Transverse colon (tissue), 4 donors: ENCODE data around the gene NT5DC1. TPM values are rescaled to one million over a fixed set of nuclear protein-coding genes. Genes with fewer than 3 reads are reported as not detected.

Source experiments
- DNase-seq: peaks from one replicate; pipeline ENCODE4 v3.0.0-alpha.2; 2019
- H3K27ac ChIP-seq, 4 donors: fragments of 200-600 bp; sonication (generic); 2 replicates each; pipeline ENCODE4 v1.5.1; 2016 to 2018; ENCODE audit warnings: inconsistent platforms in 4 of 4
- H3K27me3 ChIP-seq: fragments of 200-600 bp; sonication (generic); 2 replicates; pipeline ENCODE4 v1.5.1; 2017; ENCODE audit warnings: inconsistent platforms
- H3K36me3 ChIP-seq, 4 donors: fragments of 200-600 bp; sonication (generic); 2 replicates each; pipeline ENCODE4 v1.5.1; 2017 to 2019; ENCODE audit warnings: inconsistent platforms in 4 of 4
- H3K4me1 ChIP-seq, 4 donors: fragments of 200-600 bp; sonication (generic); 2 replicates each; pipeline ENCODE4 v1.5.1; 2017 to 2020; ENCODE audit warnings: inconsistent platforms in 4 of 4
- H3K4me3 ChIP-seq, 4 donors: fragments of 200-600 bp; sonication (generic); 1 replicate in 1 of 4; 2 replicates in 3 of 4; pipeline versions ENCODE4 v1.5.1 to v1.6.1; 2017 to 2019; ENCODE audit warnings: inconsistent platforms in 4 of 4
- H3K9me3 ChIP-seq, 2 donors: fragments of 200-600 bp; sonication (generic); 2 replicates each; pipeline ENCODE4 v1.5.1; 2017 to 2019; ENCODE audit warnings: inconsistent platforms in 2 of 2
- EP300 ChIP-seq: sonication (generic); formaldehyde crosslinking; IDR thresholded peaks from one replicate; pipeline ENCODE4 v1.6.1; 2017; ENCODE audit warnings: antibody characterized with exemption, low read depth
- POLR2A ChIP-seq: fragments of 450-650 bp; IDR thresholded peaks from one replicate; pipeline ENCODE4 v1.6.1; 2016; ENCODE audit warnings: antibody characterized with exemption, mild to moderate bottlenecking, moderate library complexity
- POLR2AphosphoS5 ChIP-seq, 3 donors: sonication (generic); formaldehyde crosslinking; IDR thresholded peaks; one replicate each; pipeline ENCODE4 v1.6.1; 2016; ENCODE audit warnings: antibody characterized with exemption in 3 of 3
- WGBS, 2 donors: methylation state at CpG; one replicate each; pipeline ENCODE4 v1.1.5; 2018; ENCODE audit warnings: low coverage in 1 of 2; 5-methylcytosine and 5-hydroxymethylcytosine counted together
- in situ Hi-C, 4 donors: fragments of 200-750 bp; cut with MboI; loops; one replicate each; pipeline versions ENCODE4 v1.15.0 to v1.15.1; 2017; ENCODE audit warnings: low sequenced_read_pairs in 3 of 4, low pct_ligation_motif_present in 1 of 4, low pct_unique_long_range_greater_than_20kb in 1 of 4
- intact Hi-C: fragments of 100-400 bp; cut with DNase I; formaldehyde crosslinking; loops from one replicate; pipeline ENCODE4 v1.15.1; 2023; ENCODE audit warnings: low total_unique reads
- total RNA-seq, 4 donors: library from RNA; depleted of rRNA; stranded (reverse); fragments of >200 nt; gene quantifications; one replicate each; pipeline ENCODE4 v1.1.0, GENCODE V29; 2016
- TF ChIP-seq, protein P1 (sequence below), 5 experiments: fragments of 200-600 bp in 3 of 5; fragments of 450-650 bp in 2 of 5; sonication (generic) in 3 of 5; IDR thresholded peaks; 1 replicate in 2 of 5; 2 replicates in 3 of 5; pipeline ENCODE4 v1.5.1; 2016 to 2017; ENCODE audit warnings: antibody characterized with exemption in 5 of 5, inconsistent platforms in 3 of 5, mild to moderate bottlenecking in 2 of 5, moderate library complexity in 1 of 5

NT5DC1 gene
- total RNA-seq, 4 donors from 2014 or later, result 5.4 to 18.6 (median 12.4) TPM

DNA sequence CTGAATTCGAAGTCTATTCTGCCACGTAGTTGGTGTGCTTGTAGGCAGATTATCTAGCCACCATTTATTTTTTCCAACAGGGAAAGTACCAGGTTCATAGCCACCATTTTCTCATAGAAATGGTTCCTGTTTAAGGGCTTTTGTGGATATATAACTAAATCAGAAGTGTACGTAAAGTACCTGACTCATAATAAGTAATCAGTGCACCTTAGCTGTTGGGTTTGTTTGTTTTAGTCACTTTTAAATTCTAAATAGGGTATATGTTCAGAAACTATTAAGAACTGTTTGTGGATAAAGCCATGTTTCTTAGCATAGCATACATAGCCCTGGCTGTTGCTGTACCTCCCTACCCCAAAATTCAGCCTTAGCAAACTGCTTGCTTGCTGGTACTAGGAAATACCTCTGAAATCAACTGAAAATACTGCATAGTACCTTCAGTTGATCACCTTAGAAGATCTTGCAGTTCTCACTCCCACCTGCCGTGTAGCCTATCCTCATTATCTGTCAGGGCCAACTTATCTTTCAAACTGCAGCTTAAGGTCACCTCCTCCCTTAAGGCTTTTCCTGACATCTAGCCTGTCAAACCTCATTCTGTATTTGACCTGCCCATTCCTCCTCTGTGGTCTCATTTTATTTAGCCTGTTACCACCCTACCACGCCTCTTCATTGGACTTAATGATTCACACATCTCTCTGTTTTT is 69.9 kb downstream of the NT5DC1 start:
- in situ Hi-C loops (no loop called here), intact Hi-C loops (no loop called here)
- 89 to 91% methylated on average over 5 of the region's 5 CpGs for WGBS, 2 donors
- Histone ChIP-seq H3K27me3 (no peaks in the 10 kb centered on the region), H3K9me3 (peaks cover 4 to 9% of the 10 kb centered on the region in 2 donors), H3K27ac (no peak overlapping the region), H3K4me1 (no peaks in the 10 kb centered on the region), H3K4me3 (no peak overlapping the region), H3K36me3 (peaks cover 0 to 7% (median 3%) of the 10 kb centered on the region in 4 donors)
- no peak for TF ChIP-seq POLR2AphosphoS5 (IDR thresholded peaks at IDR 0.05)
- TF ChIP-seq POLR2A, result no peak
- TF ChIP-seq EP300, result no peak
- TF ChIP-seq, protein P1, sequence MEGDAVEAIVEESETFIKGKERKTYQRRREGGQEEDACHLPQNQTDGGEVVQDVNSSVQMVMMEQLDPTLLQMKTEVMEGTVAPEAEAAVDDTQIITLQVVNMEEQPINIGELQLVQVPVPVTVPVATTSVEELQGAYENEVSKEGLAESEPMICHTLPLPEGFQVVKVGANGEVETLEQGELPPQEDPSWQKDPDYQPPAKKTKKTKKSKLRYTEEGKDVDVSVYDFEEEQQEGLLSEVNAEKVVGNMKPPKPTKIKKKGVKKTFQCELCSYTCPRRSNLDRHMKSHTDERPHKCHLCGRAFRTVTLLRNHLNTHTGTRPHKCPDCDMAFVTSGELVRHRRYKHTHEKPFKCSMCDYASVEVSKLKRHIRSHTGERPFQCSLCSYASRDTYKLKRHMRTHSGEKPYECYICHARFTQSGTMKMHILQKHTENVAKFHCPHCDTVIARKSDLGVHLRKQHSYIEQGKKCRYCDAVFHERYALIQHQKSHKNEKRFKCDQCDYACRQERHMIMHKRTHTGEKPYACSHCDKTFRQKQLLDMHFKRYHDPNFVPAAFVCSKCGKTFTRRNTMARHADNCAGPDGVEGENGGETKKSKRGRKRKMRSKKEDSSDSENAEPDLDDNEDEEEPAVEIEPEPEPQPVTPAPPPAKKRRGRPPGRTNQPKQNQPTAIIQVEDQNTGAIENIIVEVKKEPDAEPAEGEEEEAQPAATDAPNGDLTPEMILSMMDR (IDR thresholded peaks at IDR 0.05), result no peak
- DNase-seq, result no peak

- TF ChIP-seq POLR2A (no peak), POLR2AphosphoS5 (IDR thresholded peaks at IDR 0.05) (no peak), EP300 (no peak)
- TF ChIP-seq, protein P1 (IDR thresholded peaks at IDR 0.05), result no peak
- Histone ChIP-seq H3K4me3 (no peak overlapping the region), H3K9me3 (peaks cover 4 to 10% of the 10 kb centered on the region in 2 donors), H3K4me1 (no peaks in the 10 kb centered on the region), H3K36me3 (peaks cover 0 to 8% (median 3%) of the 10 kb centered on the region in 4 donors), H3K27me3 (no peaks in the 10 kb centered on the region), H3K27ac (no peak overlapping the region)
- in situ Hi-C loops (no loop called here), intact Hi-C loops (no loop called here)
- 63 to 100% methylated on average over 2 to 3 of the region's 3 CpGs for WGBS, 2 donors
- DNase-seq, result no peak
Measured at GRCh38 chr6:116173928-116174327, 73.3 kb downstream of the NT5DC1 start.

DNA sequence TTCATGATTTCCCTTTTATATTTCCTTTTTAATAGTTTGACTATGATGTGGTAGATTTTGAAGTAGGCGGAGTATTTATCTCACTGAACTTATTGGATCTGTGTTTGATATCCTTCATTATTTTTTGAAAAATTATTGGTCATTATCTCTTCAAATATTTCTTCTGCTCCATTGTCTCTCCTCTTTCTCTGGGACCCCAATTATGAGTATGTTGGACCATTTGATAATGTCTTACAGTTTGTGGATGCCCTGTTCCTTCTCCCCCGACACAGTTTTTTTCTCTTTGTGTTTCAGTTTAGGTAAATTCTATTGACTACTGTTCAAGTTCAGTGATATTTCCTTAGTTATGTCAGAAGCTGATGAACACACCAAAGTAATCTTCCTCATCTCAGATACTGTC is 74.7 kb downstream of the NT5DC1 start:
- no peak for DNase-seq
- Histone ChIP-seq H3K4me1 (no peaks in the 10 kb centered on the region), H3K36me3 (peaks cover 0 to 8% (median 3%) of the 10 kb centered on the region in 4 donors), H3K9me3 (peaks cover 4 to 10% of the 10 kb centered on the region in 2 donors), H3K4me3 (no peak overlapping the region), H3K27me3 (no peaks in the 10 kb centered on the region), H3K27ac (no peak overlapping the region)
- intact Hi-C loops, result no loop called here
- in situ Hi-C loops, result no loop called here
- WGBS, 2 donors, result 94 to 97% methylated on average over 2 of the region's 2 CpGs
- TF ChIP-seq, protein P1 (IDR thresholded peaks at IDR 0.05), result no peak
- TF ChIP-seq EP300 (no peak), POLR2A (no peak), POLR2AphosphoS5 (IDR thresholded peaks at IDR 0.05) (no peak)

DNA sequence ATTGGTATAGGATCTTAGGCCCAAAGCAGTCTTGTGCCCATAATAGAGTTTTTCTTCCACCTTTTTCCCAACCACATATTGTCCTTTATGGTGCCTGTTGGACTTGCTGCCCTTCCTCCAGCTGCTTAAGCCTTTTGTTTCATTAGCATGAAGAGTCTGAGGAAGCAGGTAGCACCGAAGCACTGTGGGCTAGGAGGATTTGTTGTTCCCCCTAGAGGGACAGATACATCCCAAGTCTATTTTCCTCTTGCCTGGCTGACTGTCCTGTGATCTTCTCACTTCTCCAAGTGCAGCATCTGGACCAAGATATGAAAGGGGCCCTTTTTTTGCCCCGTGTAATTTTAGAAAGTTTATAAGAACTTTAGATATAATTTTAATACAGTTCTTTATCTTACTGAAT is 75.9 kb downstream of the NT5DC1 start:
- WGBS, 2 donors, result 90 to 100% methylated on average over 1 to 2 of the region's 2 CpGs
- in situ Hi-C loops, result no loop called here
- no peak for DNase-seq
- H3K27me3 ChIP-seq, result no peaks in the 10 kb centered on the region
- peaks cover 0 to 8% (median 3%) of the 10 kb centered on the region in 4 donors for H3K36me3 ChIP-seq
- intact Hi-C loops, result no loop called here
- peaks cover 4 to 10% of the 10 kb centered on the region in 2 donors for H3K9me3 ChIP-seq
- no peak overlapping the region for H3K4me3 ChIP-seq
- no peaks in the 10 kb centered on the region for H3K4me1 ChIP-seq
- H3K27ac ChIP-seq, result no peak overlapping the region
- no peak for TF ChIP-seq EP300
- TF ChIP-seq, protein P1 (IDR thresholded peaks at IDR 0.05), result no peak
- TF ChIP-seq POLR2A, result no peak
- no peak for TF ChIP-seq POLR2AphosphoS5 (IDR thresholded peaks at IDR 0.05)
